Cerebellar nuclear complex (tissue), 1 donor: Measurements from ENCODE around the gene RPS3.
A peak's percentile ranks its signal among the peaks of the same experiment; 100 is the strongest.
"Not testable (repeated sequence)": the region's sequence is repeated elsewhere in the genome, so short reads cannot be mapped to it uniquely, and the experiment has no call there.

Experiments
- DNase-seq, 2 experiments: peaks; one replicate each; lab custom pipeline; 2025; lab: John Stamatoyannopoulos, UW

RPS3 gene

DNA sequence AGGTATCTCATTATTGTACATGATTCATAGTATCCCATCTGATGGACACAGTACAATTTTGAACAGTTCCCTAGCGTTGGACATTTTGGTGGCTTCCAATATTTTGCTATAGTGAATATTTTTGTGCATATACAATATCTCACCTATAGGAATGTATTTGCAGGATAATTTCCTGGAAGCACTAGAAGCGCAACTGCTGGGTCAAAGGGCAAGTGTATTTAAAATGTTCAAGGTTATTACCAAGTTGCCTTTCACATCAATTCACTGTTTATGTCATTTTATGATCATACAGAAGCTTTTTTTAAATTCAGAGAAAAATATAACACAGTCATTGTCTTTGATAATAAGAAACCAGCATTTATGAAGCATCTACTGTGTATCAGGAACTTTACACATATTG lies 19.1 kb upstream of the RPS3 start:
- DNase-seq: no peak

DNA sequence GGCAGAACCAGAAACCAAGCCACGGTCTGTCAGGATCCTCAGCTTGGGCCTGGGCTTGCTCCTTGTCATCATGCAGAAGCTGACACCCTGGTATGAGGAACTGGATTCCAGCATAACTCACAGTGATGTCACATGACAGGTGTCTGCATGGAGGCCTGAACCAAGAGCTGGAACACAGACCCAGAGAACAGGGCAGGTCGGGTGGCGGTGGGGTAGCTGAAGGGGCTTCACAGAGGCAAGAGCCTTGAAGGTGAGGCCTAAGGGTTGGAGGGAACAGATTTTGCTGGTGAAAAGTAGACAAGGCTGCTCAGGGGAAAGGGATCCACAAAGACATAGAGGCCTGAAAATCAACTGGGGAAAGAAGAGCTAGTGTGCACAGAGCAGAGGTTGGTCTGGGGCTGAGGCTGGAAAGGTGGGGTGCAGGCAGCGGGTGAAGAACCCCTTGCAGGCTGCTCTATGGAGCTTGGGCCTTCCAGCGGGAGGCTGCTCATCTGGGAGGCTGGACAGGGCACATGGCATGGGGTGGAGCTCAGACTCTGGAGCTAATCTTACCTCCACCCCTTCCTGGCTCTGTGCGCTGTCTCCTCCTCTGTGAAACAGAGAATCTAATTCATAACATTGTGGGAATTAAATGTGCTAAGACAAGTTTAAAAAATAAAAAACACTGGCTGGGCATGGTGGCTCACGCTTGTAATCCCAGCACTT lies 18.4 kb upstream of the RPS3 start:
- DNase-seq: no peak

DNA sequence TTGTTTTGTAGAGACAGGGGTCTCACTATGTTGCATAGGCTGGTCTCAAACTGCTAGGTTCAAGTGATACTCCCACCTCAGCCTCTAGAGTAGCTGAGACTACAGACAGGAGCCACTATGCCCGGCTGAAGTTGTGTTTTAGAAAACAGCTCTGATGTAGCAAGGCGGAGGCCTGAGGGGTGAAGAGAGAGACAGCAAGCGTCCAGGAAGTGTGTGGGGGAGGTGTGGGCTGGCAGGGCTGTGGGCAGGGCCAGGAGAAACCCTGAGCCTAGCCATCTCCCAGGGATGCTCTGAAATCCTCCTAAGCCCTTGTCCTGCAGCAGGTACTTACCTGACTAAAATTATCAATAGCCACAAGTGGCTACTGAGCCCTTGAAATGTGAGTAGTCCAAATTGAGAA lies 16.1 kb upstream of the RPS3 start:
- no peak for DNase-seq

DNA sequence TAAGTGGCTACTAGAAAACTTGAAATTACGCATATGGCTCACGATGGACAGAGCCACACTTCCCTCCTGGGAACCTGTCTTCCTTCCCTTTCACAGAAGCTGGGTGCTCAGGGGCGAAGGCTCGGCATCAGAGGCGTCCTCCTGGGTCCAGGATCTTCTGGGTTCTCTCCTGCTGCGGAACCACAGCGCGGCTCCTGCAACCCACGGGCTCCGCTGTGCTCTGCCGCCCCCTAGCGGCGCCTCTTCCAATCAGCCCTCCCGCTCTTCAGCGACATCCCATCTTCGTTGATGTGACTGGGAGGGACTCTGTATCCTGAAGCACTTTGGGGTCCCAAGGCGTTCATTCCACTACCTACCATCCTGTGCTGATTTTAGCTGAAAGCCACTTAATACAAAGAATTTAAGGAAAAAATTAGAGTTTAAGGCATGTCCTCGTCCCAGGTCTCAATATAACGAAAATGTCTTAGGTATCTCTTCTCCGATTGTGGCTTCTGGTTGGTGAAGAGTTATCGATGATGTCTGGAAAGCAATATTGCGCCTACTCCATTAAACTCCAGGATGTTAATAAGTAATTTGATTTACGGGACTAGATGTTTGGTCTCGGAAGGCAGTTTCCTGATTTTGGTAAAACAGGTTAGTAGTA lies 14.8 kb upstream of the RPS3 start:
- DNase-seq: peak in 1 of 2 experiments; percentile 15

DNA sequence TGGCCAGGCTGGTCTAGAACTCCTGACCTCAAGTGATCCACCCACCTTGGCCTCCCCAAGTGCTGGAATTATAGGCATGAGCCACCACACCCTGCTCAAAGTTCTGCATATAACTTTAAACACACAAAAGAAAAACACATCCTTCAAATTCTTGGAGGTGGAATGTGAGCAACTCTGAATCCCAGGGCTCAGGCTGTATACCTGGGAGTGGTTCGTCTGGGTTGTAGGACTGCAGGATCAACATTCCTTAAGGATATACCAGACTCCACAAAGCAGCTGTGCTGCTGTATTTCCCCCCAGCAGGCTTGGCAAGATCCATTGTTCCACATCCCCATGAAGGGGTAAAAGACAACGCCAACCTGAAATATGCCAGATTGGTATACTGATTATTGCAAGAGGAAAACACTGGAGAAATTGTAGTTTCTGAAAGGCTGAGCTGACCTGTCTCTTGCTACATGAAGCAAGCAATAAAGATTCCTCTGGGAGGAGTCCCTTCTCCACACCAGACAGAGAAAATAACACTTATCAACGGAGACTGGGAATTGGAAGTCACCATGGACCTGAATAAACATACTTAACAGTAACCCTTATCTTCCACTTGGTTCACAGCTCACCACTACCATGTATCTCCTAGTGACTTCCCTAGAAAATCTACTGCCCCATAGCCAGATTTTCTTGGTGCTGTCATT lies 12.2 kb upstream of the RPS3 start:
- no peak for DNase-seq

DNA sequence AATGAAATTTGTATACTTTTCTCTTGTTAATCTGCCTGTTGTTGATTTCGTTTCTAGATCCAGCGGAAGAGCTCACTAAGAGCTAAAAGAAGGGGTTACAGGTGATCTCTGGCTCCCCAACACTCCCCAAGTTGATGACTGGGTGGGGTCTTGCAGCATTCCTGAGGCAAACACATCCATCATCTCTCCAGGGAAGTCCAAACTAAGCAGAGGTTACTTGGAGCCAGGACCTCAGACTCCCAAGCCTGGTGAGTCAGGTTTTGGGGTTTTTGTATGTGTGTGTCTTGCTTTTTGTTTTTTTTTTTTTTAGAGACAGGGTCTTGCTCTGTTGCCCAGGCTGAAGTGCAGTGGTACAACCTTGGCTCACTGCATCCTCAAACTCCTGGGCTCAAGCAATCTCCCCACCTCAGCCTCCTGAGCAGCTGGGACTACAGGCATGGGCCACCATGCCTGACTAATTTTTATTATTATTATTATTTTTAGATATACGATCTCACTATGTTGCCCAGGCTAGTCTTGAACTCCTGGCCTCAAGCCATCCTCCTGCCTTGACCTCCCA lies 11.5 kb upstream of the RPS3 start:
- no peak for DNase-seq

DNA sequence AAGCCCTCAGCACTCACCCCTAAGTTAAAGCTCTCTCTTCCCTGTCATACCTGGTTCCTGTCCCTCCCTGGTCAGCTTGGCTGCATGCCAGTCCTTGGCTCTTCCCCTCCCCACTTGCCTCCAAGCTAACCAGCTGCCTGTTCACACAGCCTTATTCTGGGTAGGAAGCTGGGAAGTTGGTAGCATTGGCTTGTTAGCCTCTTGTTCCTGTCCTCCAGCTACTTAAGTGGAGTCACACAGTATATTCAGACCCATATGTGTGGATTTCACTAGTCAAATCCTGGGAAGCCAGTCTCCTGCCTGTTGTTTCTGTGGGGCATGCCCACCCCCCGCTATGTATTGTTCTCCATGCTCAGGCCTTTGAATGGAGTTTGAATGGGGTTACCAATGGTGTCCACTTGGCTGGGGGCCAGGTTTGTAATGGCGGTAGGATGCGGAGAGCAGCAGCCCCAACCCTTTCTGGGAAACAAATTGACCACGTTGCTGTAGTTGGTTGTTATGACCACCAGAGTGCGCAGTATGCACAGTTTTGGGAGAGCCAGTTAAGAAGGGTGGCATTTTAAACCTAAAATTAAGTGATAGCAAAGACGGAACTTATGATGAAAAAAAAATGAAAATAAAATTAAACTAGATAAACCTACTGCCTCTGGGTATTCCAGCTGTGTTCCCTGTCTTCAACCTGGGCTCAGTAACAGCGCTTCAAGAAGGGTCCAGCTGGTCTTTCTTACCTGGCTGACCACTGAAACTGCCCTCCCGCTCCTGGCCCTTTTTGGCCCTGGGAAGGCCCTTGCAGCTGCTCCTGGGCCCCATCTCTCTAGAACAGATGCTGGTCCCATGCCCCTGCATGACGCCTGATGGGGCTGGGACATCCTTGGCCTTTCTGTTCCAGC lies 10.7 kb upstream of the RPS3 start:
- no peak for DNase-seq

DNA sequence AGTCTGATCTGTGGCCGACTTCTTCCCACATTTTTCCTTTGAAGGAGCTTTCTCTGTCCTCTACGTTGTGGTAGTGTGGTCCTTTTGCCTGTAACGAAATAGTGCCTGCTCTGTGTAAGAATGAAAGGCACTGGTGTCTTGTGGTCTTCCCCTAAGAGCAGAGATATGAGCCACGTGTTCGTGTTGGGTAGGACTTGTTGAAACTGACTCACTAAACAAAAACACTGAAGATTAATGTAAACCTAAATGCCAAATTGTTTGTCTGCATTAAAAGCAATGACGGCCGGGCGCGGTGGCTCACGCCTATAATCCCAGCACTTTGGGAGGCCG lies 10.1 kb upstream of the RPS3 start:
- no peak for DNase-seq

DNA sequence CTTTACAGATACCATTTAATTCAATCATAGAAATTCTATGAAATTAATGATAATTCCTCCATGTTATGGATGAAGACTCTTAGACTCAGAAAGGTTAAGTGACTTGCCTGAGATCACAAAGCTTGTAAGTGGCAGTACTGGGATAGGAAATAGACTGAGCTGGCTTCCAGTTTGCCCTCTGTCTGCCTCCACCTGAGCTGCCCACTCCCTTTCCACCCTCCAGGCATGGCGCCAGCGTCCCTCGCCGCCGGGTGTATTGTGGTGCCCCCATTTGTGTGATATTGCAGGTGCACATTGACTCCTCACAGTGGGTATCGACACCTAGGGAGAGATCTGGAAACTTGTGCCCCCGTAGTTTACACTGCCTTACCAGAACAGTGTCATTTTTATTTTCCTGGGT lies 9.4 kb upstream of the RPS3 start:
- DNase-seq: no peak

DNA sequence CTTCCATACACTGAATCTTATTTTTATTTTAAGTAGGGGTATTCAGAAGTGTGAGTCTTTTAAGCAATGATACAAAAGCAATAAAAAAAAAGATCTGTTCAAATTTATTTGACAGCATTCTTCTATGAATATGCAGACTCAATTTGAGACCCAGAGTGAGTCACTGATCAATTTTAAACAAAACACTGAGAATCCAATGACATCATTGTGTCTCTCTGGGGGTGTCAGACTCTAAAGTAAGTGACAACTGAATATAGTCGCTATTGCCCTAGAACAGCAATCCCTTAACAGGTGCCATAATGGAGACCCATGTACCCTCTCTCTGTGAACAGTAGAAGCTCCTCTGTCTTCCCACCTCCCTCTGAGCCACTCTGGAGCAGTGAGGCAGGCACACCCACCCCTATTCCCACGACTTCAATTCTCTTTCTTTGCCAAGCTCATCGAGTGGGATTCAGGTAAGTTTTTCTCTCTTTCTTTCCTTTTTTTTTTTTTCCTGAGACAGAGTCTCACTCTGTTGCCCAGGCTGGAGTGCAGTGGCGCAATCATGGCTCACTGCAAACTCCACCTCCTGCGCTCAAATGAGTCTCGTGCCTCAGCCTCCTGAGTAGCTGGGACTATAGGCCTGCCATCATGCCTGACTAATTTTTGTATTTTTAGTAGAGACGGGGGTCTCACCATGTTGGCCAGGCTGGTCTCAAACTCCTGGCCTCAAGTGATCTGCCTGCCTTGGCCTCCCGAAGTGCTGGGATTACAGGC lies 5.1 kb upstream of the RPS3 start:
- no peak for DNase-seq

DNA sequence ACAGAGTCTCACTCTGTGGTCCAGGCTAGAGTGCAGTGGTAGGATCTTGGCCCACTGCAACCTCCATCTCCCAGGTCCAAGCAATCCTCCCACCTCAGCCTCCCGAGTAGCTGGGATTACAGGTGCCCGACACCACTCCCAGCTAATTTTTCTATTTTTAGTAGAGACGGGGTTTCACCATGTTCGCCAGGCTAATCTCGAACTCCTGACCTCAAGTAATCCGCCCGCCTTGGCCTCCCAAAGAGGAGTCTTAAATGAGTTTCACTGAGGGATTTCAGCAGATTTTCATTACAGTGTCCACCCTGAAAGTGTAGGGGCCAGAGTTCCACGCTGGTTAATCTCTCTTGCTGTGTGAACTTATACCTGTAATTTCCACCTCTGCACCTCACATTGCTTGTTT lies 412 bp upstream of the RPS3 start:
- DNase-seq: no peak

DNA sequence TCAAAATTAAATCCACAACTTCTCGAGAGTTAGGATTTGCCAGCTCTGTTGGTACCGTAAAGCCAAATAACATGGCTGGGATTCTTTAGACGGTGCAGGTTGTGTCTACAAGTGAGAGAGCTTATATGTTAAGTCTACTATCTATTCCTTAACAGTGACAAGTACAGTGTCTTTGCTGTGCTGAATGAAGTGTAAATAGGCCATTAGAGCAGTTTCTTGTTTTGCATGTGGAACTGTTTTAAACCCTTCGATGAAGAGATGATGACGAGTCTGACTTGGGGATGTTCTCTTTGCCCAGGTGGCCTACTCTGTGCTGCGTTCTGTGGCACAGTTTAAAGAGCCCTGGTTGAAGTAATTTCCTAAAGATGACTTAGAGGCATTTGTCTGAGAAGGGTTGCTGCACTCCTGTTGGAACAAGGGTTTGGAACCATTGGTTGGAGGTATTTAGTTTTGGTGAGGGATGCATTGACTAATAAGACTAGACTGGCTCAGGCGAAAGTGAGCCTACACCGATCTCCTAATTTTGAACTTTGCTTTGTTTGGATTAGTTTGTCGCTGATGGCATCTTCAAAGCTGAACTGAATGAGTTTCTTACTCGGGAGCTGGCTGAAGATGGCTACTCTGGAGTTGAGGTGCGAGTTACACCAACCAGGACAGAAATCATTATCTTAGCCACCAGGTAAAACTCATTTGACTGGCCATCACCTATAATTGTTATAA lies 988 bp downstream of the RPS3 start:
- DNase-seq: no peak

DNA sequence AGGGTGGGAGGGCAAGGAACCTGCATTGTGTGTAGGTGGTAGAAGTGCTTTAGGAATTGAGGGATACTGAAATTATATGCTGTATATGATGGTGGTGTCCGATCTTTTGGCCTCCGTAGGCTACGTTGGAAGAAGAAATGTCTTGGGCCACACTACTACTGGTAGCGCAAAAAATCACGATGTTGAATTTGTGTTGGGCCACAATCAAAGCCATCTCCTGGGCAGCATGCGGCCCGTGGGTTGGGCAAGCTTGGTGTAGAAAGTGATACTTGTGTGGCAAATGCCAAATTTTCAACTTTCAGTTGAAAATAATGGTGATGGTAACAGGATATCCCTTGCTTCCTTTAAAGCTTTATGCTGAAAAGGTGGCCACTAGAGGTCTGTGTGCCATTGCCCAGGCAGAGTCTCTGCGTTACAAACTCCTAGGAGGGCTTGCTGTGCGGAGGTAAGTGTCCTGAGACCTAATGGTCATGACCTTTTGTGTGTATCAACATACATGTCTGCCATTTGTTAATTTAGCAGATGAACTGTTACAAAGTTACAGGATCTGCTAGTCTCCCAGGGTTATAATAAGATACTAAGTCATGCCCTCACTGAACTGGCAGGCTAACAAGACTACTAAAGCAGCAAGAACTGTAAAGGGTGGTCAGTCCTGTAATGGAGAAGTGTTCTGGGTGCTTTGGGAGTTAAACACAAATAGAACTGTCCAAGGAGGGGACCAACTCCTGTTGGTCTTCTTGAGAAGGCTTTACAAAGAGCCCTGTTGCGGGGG lies 2.9 kb downstream of the RPS3 start:
- DNase-seq: no peak

DNA sequence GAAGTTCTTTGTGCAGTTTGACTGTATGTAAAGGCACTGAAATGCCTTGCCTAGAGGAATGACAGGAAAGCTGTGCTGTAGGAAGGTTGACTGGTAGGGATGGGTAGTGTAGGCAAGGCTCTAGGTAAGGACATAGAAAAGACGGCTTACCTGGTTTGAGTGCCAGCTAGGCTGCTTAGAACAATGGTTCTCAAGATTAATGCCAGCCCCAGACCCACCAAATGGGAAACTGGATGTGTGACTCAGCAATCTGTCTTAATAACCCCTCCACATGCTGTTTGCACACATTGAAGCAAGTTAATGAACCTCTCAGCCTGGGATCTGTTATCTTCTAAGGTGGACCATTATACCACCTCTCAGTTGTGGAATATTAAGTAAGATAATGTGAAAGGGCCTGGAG lies 3.7 kb downstream of the RPS3 start:
- DNase-seq: no peak

DNA sequence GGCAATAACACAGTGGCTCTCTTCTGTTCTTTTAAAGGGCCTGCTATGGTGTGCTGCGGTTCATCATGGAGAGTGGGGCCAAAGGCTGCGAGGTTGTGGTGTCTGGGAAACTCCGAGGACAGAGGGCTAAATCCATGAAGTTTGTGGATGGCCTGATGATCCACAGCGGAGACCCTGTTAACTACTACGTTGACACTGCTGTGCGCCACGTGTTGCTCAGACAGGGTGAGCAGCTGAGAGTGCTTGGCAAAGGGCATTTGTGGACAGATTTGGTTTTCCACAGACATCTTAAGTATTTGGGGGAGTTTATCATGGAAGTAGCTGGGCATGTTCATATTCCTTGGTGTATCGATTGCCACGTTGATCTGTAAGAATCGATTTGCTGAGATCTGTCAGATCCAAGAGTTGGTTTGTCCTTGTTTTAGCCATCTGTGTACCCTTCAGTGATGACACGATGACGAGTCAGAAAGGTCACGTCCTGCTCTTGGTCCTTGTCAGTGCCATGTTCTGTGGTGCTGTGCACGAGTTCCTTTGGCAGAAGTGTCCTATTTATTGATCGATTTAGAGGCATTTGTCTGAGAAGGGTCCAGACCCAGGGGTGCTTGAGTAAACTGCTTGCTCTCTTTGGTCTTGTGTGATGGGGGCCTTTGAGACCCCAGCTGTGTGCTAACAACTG lies 4.8 kb downstream of the RPS3 start:
- DNase-seq: no peak

DNA sequence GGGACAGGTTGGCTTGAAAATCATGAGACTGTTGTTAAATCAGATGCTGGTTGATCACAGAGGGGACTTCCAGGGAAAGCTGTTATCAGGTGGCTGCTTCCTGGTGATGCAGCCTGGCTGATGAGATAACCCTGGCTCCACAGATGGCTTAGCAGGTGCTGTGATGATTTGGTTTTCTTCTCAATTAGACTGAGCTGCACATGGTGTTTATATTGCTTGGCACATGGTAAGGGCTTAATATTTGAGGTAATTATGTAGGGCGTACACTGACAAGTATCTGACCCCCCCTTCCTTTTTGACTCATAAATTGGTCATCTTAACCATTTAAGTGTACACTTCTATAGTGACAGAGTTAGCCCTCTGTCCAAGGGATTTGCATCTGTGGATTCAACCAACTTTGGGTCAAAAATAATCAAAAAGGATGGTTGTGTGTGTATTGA lies 7.0 kb downstream of the RPS3 start:
- DNase-seq: peak; percentile 30 to 37

DNA sequence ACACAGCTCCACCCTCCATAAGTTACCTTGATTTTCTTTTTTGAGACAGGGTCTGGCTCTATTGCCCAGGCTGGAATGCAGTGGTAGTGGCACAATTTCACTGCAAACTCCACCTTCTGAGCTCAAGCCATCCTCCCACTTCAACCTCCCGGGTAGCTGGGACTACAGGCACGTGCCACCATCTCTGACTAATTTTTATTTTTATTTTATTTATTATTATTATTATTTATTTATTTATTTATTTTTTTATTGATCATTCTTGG lies 9.6 kb downstream of the RPS3 start:
- DNase-seq: no peak

DNA sequence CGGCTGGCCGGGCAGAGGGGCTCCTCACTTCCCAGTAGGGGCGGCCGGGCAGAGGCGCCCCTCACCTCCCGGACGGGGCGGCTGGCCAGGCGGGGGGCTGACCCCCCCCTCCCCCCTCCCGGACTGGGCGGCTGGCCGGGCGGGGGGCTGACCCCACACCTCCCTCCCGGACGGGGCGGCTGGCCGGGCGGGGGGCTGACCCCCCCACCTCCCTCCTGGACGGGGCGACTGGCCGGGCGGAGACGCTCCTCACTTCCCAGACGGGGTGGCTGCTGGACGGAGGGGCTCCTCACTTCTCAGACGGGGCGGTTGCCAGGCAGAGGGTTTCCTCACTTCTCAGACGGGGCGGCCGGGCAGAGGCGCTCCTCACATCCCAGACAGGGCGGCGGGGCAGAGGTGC lies 10.7 kb downstream of the RPS3 start:
- DNase-seq: not testable (repeated sequence)

DNA sequence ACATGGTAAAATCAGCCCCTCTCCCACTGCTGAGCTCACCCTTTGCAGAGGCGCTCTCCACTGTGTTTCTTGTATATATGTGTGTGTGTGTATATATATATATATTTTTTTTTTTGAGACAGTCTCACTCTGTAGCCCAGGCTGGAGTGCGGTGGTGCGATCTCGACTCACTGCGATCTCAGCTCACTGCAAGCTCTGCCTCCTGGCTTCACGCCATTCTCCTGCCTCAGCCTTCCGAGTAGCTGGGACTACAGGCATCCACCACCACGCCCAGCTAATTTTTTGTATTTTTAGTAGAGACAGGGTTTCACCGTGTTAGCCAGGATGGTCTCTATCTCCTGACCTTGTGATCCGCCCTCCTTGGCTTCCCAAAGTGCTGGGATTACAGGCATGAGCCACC lies 13.8 kb downstream of the RPS3 start:
- not testable (repeated sequence) for DNase-seq

DNA sequence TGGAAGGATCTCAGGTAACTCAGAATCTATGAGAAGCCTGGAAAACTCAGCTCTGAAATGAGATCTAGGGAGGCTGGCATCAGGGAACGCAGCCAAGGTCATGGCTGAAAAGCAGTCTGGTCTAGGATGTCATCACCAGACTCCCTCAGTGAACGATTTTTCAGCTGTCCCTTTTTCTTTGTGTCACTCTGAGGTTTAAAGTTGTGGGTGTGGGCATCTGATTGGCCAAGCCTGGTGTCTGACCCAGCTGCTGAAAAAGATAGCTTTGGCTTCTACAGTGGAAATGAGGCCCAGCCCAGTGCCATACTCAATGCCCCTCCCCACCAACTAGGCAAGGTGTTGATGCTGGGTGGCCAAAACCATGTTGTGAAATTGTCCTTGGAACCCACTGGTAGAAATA lies 14.5 kb downstream of the RPS3 start:
- DNase-seq: no peak
